Peyer's patch (tissue), 4 donors: Measurements from ENCODE around the gene CDC25B.

Experiments
- POLR2A ChIP-seq, 2 donors: fragments of 450-650 bp; IDR thresholded peaks; one replicate each; pipeline ENCODE4 v1.5.1; 2017; ENCODE audit warnings: antibody characterized with exemption in 2 of 2, mild to moderate bottlenecking in 2 of 2, moderate library complexity in 2 of 2
- TF ChIP-seq, protein P1 (sequence below), 6 experiments: fragments of 450-650 bp in 4 of 6; fragments of 200-600 bp in 2 of 6; sonication (generic) in 1 of 6; IDR thresholded peaks; one replicate each; pipeline ENCODE4 v1.5.1; 2017 to 2019; ENCODE audit warnings: antibody characterized with exemption in 6 of 6, mild to moderate bottlenecking in 3 of 6, moderate library complexity in 1 of 6

DNA sequence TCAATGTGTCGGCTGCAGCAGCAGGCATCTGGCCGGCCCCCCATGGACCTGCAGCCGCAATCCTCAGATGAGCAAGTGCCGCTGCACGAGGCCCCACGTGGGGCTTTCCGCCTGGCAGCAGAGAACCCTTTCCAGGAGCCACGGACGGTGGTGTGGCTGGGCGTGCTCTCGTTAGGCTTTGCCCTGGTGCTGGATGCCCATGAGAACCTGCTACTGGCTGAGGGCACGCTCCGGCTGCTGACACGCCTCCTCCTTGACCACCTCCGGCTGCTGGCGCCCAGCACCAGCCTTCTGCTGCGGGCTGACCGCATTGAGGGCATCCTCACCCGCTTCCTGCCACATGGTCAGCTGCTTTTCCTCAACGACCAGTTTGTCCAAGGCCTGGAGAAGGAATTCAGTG, 27.8 kb downstream of the CDC25B start:
- TF ChIP-seq, protein P1, sequence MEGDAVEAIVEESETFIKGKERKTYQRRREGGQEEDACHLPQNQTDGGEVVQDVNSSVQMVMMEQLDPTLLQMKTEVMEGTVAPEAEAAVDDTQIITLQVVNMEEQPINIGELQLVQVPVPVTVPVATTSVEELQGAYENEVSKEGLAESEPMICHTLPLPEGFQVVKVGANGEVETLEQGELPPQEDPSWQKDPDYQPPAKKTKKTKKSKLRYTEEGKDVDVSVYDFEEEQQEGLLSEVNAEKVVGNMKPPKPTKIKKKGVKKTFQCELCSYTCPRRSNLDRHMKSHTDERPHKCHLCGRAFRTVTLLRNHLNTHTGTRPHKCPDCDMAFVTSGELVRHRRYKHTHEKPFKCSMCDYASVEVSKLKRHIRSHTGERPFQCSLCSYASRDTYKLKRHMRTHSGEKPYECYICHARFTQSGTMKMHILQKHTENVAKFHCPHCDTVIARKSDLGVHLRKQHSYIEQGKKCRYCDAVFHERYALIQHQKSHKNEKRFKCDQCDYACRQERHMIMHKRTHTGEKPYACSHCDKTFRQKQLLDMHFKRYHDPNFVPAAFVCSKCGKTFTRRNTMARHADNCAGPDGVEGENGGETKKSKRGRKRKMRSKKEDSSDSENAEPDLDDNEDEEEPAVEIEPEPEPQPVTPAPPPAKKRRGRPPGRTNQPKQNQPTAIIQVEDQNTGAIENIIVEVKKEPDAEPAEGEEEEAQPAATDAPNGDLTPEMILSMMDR (IDR thresholded peaks at IDR 0.05): no peak
- TF ChIP-seq POLR2A (IDR thresholded peaks at IDR 0.05): no peak
